Measurements from ENCODE around the gene PDE7B.

Gene PDE7B

GRCh38 chr6:136226027-136226673, 374.6 kb downstream of the PDE7B start (continued):
- TF ChIP-seq ZNF571 (tag by site-specific recombination; IDR thresholded peaks at IDR 0.05) (no peak), ZNF76 (tag by site-specific recombination; IDR thresholded peaks at IDR 0.05; ENCODE audit: borderline replicate concordance, low read depth) (no peak), ZIC2 (tag by site-specific recombination; IDR thresholded peaks at IDR 0.05) (0 out of 2 replicates have a peak, but pooled peaks have one; percentile 13), ZNF302 (tag by site-specific recombination; IDR thresholded peaks at IDR 0.05; ENCODE audit: low read depth) (no peak), ZNF138 (tag by site-specific recombination; IDR thresholded peaks at IDR 0.05; ENCODE audit: borderline replicate concordance) (no peak), ZNF248 (tag by site-specific recombination; IDR thresholded peaks at IDR 0.05) (no peak), SP7 (tag by site-specific recombination; IDR thresholded peaks at IDR 0.05) (no peak), MYNN (tag by site-specific recombination; IDR thresholded peaks at IDR 0.05; ENCODE audit: borderline replicate concordance) (no peak), ZNF670 (tag by site-specific recombination; IDR thresholded peaks at IDR 0.05; ENCODE audit: low read depth) (no peak), SETDB1 (IDR thresholded peaks at IDR 0.05; ENCODE audit: insufficient read length, low read length) (no peak), SP3 (tag by site-specific recombination; IDR thresholded peaks at IDR 0.05) (no peak), ZNF398 (tag by site-specific recombination; IDR thresholded peaks at IDR 0.05) (no peak), FEZF1 (tag by site-specific recombination; IDR thresholded peaks at IDR 0.05) (no peak), ZNF843 (tag by site-specific recombination; IDR thresholded peaks at IDR 0.05) (no peak), ZNF610 (tag by site-specific recombination; IDR thresholded peaks at IDR 0.05; ENCODE audit: borderline replicate concordance) (no peak), ZNF341 (tag by site-specific recombination; IDR thresholded peaks at IDR 0.05; ENCODE audit: low read depth) (no peak), ZNF561 (tag by site-specific recombination; IDR thresholded peaks at IDR 0.05; ENCODE audit: borderline replicate concordance) (0 out of 2 replicates have a peak, but pooled peaks have one; percentile 53), ZBTB48 (tag by site-specific recombination; IDR thresholded peaks at IDR 0.05) (no peak), ZNF394 (tag by site-specific recombination; IDR thresholded peaks at IDR 0.05; ENCODE audit: borderline replicate concordance) (no peak), ZNF292 (tag by site-specific recombination; IDR thresholded peaks at IDR 0.05; ENCODE audit: borderline replicate concordance, low read depth) (no peak), ZNF24 (tag by site-specific recombination; IDR thresholded peaks at IDR 0.05) (no peak; the same call in 1 of the 2 replicates), ZNF23 (tag by site-specific recombination; IDR thresholded peaks at IDR 0.05; ENCODE audit: borderline replicate concordance) (no peak), ZNF776 (tag by site-specific recombination; IDR thresholded peaks at IDR 0.05; ENCODE audit: borderline replicate concordance) (no peak)
- TF ChIP-seq, protein P1, sequence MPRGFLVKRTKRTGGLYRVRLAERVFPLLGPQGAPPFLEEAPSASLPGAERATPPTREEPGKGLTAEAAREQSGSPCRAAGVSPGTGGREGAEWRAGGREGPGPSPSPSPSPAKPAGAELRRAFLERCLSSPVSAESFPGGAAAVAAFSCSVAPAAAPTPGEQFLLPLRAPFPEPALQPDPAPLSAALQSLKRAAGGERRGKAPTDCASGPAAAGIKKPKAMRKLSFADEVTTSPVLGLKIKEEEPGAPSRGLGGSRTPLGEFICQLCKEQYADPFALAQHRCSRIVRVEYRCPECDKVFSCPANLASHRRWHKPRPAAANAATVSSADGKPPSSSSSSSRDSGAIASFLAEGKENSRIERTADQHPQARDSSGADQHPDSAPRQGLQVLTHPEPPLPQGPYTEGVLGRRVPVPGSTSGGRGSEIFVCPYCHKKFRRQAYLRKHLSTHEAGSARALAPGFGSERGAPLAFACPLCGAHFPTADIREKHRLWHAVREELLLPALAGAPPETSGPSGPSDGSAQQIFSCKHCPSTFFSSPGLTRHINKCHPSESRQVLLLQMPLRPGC (tag by site-specific recombination; IDR thresholded peaks at IDR 0.05), result no peak
- TF ChIP-seq, protein P2, sequence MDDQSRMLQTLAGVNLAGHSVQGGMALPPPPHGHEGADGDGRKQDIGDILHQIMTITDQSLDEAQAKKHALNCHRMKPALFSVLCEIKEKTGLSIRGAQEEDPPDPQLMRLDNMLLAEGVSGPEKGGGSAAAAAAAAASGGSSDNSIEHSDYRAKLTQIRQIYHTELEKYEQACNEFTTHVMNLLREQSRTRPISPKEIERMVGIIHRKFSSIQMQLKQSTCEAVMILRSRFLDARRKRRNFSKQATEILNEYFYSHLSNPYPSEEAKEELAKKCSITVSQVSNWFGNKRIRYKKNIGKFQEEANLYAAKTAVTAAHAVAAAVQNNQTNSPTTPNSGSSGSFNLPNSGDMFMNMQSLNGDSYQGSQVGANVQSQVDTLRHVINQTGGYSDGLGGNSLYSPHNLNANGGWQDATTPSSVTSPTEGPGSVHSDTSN (CRISPR knock-in tag; IDR thresholded peaks at IDR 0.05), result no peak
- TF ChIP-seq, protein P3, sequence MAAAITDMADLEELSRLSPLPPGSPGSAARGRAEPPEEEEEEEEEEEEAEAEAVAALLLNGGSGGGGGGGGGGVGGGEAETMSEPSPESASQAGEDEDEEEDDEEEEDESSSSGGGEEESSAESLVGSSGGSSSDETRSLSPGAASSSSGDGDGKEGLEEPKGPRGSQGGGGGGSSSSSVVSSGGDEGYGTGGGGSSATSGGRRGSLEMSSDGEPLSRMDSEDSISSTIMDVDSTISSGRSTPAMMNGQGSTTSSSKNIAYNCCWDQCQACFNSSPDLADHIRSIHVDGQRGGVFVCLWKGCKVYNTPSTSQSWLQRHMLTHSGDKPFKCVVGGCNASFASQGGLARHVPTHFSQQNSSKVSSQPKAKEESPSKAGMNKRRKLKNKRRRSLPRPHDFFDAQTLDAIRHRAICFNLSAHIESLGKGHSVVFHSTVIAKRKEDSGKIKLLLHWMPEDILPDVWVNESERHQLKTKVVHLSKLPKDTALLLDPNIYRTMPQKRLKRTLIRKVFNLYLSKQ (tag by site-specific recombination; IDR thresholded peaks at IDR 0.05; ENCODE audit: borderline replicate concordance), result no peak
- TF ChIP-seq, protein P4, sequence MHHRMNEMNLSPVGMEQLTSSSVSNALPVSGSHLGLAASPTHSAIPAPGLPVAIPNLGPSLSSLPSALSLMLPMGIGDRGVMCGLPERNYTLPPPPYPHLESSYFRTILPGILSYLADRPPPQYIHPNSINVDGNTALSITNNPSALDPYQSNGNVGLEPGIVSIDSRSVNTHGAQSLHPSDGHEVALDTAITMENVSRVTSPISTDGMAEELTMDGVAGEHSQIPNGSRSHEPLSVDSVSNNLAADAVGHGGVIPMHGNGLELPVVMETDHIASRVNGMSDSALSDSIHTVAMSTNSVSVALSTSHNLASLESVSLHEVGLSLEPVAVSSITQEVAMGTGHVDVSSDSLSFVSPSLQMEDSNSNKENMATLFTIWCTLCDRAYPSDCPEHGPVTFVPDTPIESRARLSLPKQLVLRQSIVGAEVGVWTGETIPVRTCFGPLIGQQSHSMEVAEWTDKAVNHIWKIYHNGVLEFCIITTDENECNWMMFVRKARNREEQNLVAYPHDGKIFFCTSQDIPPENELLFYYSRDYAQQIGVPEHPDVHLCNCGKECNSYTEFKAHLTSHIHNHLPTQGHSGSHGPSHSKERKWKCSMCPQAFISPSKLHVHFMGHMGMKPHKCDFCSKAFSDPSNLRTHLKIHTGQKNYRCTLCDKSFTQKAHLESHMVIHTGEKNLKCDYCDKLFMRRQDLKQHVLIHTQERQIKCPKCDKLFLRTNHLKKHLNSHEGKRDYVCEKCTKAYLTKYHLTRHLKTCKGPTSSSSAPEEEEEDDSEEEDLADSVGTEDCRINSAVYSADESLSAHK (tag by site-specific recombination; IDR thresholded peaks at IDR 0.05), result no peak
- TF ChIP-seq, protein P5, sequence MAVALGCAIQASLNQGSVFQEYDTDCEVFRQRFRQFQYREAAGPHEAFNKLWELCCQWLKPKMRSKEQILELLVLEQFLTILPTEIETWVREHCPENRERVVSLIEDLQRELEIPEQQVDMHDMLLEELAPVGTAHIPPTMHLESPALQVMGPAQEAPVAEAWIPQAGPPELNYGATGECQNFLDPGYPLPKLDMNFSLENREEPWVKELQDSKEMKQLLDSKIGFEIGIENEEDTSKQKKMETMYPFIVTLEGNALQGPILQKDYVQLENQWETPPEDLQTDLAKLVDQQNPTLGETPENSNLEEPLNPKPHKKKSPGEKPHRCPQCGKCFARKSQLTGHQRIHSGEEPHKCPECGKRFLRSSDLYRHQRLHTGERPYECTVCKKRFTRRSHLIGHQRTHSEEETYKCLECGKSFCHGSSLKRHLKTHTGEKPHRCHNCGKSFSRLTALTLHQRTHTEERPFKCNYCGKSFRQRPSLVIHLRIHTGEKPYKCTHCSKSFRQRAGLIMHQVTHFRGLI (tag by site-specific recombination; IDR thresholded peaks at IDR 0.05), result no peak

All from HEK293 (cell line).